GM23338 (cell line): ENCODE data around the gene MAPK9. TPM values are rescaled to one million over a fixed set of nuclear protein-coding genes. Genes with fewer than 3 reads are reported as not detected.

Source experiments
- ATAC-seq: fragments of 200-7000 bp; cut with Tn5 transposase; 3 replicates; pipeline ENCODE4 v1.9.1; 2020
- DNase-seq: peaks from one replicate; pipeline ENCODE4 v3.0.0-alpha.2; 2015; ENCODE audit warnings: low spot score
- H2AFZ ChIP-seq: fragments of 200-600 bp; sonication (generic); 2 replicates; pipeline ENCODE4 v1.8.0; 2016; ENCODE audit warnings: antibody characterized with exemption, mild to moderate bottlenecking, moderate library complexity
- H3F3A ChIP-seq: fragments of 200-600 bp; sonication (generic); replicated peaks from 2 replicates; pipeline ENCODE4 v1.8.0; 2017; ENCODE audit warnings: antibody characterized with exemption, mixed run types, low read depth
- H3K27ac ChIP-seq: fragments of 200-600 bp; sonication (generic); 2 replicates; pipeline ENCODE4 v1.6.1; 2016; ENCODE audit warnings: low read depth
- H3K27me3 ChIP-seq: fragments of 200-600 bp; sonication (generic); 2 replicates; pipeline ENCODE4 v1.8.0; 2016; ENCODE audit warnings: mild to moderate bottlenecking, mixed run types, moderate library complexity; ENCODE audit not compliant: insufficient read depth
- H3K36me3 ChIP-seq: fragments of 200-600 bp; sonication (generic); 2 replicates; pipeline ENCODE4 v1.8.0; 2016; ENCODE audit warnings: mild to moderate bottlenecking; ENCODE audit not compliant: insufficient read depth
- H3K4me1 ChIP-seq: fragments of 200-600 bp; sonication (generic); 2 replicates; pipeline ENCODE4 v1.8.0; 2016; ENCODE audit warnings: mild to moderate bottlenecking, moderate library complexity; ENCODE audit not compliant: insufficient read depth
- H3K4me2 ChIP-seq: fragments of 200-600 bp; sonication (generic); 2 replicates; pipeline ENCODE4 v1.7.1; 2017; ENCODE audit warnings: mixed run types
- H3K4me3 ChIP-seq: fragments of 200-600 bp; sonication (generic); 2 replicates; pipeline ENCODE4 v1.6.1; 2016; ENCODE audit warnings: mixed run types
- H3K79me2 ChIP-seq: fragments of 200-600 bp; sonication (generic); replicated peaks from 2 replicates; pipeline ENCODE4 v1.8.0; 2017; ENCODE audit warnings: mild to moderate bottlenecking; ENCODE audit not compliant: insufficient read depth
- H3K9me2 ChIP-seq: fragments of 200-600 bp; sonication (generic); 2 replicates; pipeline ENCODE4 v1.8.0; 2017; ENCODE audit not compliant: insufficient read depth
- H4K20me1 ChIP-seq: fragments of 200-600 bp; sonication (generic); replicated peaks from 2 replicates; pipeline ENCODE4 v1.8.0; 2017; ENCODE audit warnings: mild to moderate bottlenecking; ENCODE audit not compliant: insufficient read depth
- H3K27ac Mint-ChIP-seq: 2 replicates; pipeline ENCODE4 v1.8.0; 2020; ENCODE audit warnings: inconsistent platforms, mild to moderate bottlenecking, moderate library complexity, mixed read lengths
- H3K27me3 Mint-ChIP-seq: 3 replicates; pipeline ENCODE4 v1.8.0; 2022; ENCODE audit warnings: low read depth, mild to moderate bottlenecking, moderate library complexity, mixed read lengths, inconsistent platforms; ENCODE audit not compliant: insufficient read depth, poor library complexity
- H3K36me3 Mint-ChIP-seq: 3 replicates; pipeline ENCODE4 v1.8.0; 2021; ENCODE audit warnings: low read depth, mild to moderate bottlenecking, inconsistent platforms, moderate library complexity, mixed read lengths
- H3K4me1 Mint-ChIP-seq: 3 replicates; pipeline ENCODE4 v1.8.0; 2020; ENCODE audit warnings: mild to moderate bottlenecking, inconsistent platforms, mixed read lengths
- H3K4me3 Mint-ChIP-seq: 3 replicates; pipeline ENCODE4 v1.8.0; 2021; ENCODE audit warnings: moderate library complexity, mild to moderate bottlenecking, inconsistent platforms, mixed read lengths
- H3K9me3 Mint-ChIP-seq: 3 replicates; pipeline ENCODE4 v1.8.0; 2020; ENCODE audit warnings: moderate library complexity, mild to moderate bottlenecking, inconsistent platforms, mixed read lengths
- CREB1 ChIP-seq: fragments of 250-450 bp; sonication (Bioruptor Pico); IDR thresholded peaks from 2 replicates; pipeline ENCODE4 v1.5.0; 2020; ENCODE audit warnings: low read depth, mild to moderate bottlenecking, moderate library complexity
- CTCF ChIP-seq, 2 experiments: fragments of 200-600 bp in 1 of 2; sonication (generic) in 1 of 2; conservative IDR thresholded peaks; 2 replicates each; pipeline versions ENCODE4 v1.5.1 to v1.6.1; 2016 to 2017; ENCODE audit warnings: antibody characterized with exemption in 2 of 2, low read depth in 2 of 2, mild to moderate bottlenecking in 2 of 2, moderate library complexity in 1 of 2
- ETS1 ChIP-seq: IDR thresholded peaks from 2 replicates; pipeline ENCODE4 v1.6.1; 2016; ENCODE audit warnings: antibody characterized with exemption
- EZH2 ChIP-seq: fragments of 200-600 bp; sonication (generic); IDR thresholded peaks from one replicate; pipeline ENCODE4 v1.8.0; 2017; ENCODE audit warnings: antibody characterized with exemption, mild to moderate bottlenecking, low read depth; ENCODE audit not compliant: unreplicated experiment
- EZH2phosphoT487 ChIP-seq: fragments of 200-600 bp; sonication (generic); IDR thresholded peaks from one replicate; pipeline ENCODE4 v1.8.1; 2018; ENCODE audit warnings: antibody characterized with exemption; ENCODE audit not compliant: unreplicated experiment
- JUNB ChIP-seq: IDR thresholded peaks from one replicate; pipeline ENCODE4 v1.6.1; 2016; ENCODE audit warnings: antibody characterized with exemption; ENCODE audit not compliant: unreplicated experiment
- NANOG ChIP-seq: IDR thresholded peaks from 2 replicates; pipeline ENCODE4 v1.6.1; 2016; ENCODE audit warnings: antibody characterized with exemption, borderline replicate concordance
- POLR2AphosphoS5 ChIP-seq: IDR thresholded peaks from 2 replicates; pipeline ENCODE4 v1.6.1; 2016; ENCODE audit warnings: antibody characterized with exemption, low read depth
- STAT1 ChIP-seq: IDR thresholded peaks from one replicate; pipeline ENCODE4 v1.6.1; 2016; ENCODE audit warnings: antibody characterized with exemption; ENCODE audit not compliant: unreplicated experiment
- ZNF114 ChIP-seq: fragments of 250-450 bp; sonication (Bioruptor Pico); IDR thresholded peaks from 2 replicates; pipeline ENCODE4 v1.5.0; 2020; ENCODE audit warnings: mild to moderate bottlenecking, moderate library complexity
- ZNF331 ChIP-seq: fragments of 250-450 bp; sonication (Bioruptor Pico); IDR thresholded peaks from 2 replicates; pipeline ENCODE4 v1.5.0; 2020; ENCODE audit warnings: low read depth, mild to moderate bottlenecking, moderate library complexity
- polyA plus RNA-seq: library from polyadenylated mRNA; unstranded; fragments of >200 nt; fragmentation: Nextera tagmentation; extraction: Ambion mirVana; gene quantifications from 2 replicates; pipeline ENCODE4 v1.2.1, GENCODE V29; 2016
- total RNA-seq: library from RNA; depleted of rRNA; stranded (reverse); fragments of >200 nt; shearing (Covaris generic); gene quantifications from 2 replicates; pipeline ENCODE4 v1.2.3, GENCODE V29; 2014
- TF ChIP-seq, protein P1 (sequence below): fragments of 250-450 bp; sonication (Bioruptor Pico); IDR thresholded peaks from 2 replicates; pipeline ENCODE4 v1.5.0; 2020; ENCODE audit warnings: mild to moderate bottlenecking, moderate library complexity
- TF ChIP-seq, protein P2 (sequence below): IDR thresholded peaks from one replicate; pipeline ENCODE4 v1.6.1; 2018; ENCODE audit warnings: antibody characterized with exemption; ENCODE audit not compliant: unreplicated experiment

Gene MAPK9
- total and polyA plus RNA-seq, 2 experiments from 2014 or later: 16.8 to 37.0 TPM

DNA sequence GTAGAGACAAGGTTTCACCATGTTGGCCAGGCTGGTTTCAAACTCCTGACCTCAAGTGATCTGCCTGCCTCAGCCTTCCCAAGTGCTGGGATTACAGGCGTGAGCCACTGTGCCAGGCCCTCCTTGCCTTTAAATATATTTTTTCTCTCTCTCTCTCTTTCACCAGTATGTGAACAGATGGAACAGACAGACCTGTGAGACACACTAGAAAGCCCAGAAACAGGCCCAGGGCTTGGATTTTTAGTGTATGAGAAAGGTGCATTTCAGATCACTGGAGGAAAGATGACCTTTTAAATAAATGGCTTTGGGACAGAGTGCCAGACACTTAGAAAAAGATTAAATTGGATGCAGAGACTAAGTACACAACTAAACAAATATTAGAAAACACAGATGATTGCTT is 86.0 kb downstream of the MAPK9 start:
- Mint-ChIP-seq H3K4me3 (no peak overlapping the region), H3K27me3 (peaks cover 19% of the 10 kb centered on the region), H3K27ac (no peak overlapping the region)

More for the DNA sequence above, 86.0 kb downstream of the MAPK9 start:
- H3K27me3 ChIP-seq: peaks cover 37% of the 10 kb centered on the region
- DNase-seq (no peak), ATAC-seq (no peak)
- no peak overlapping the region for H3K27ac ChIP-seq
- Mint-ChIP-seq H3K36me3 (no peaks in the 10 kb centered on the region), H3K9me3 (no peaks in the 10 kb centered on the region), H3K4me1 (peaks cover 10% of the 10 kb centered on the region; the same call in 2 of the 3 replicates)
- no peaks in the 10 kb centered on the region for H3K36me3 ChIP-seq
- H3F3A ChIP-seq: 0 out of 2 replicates have a peak, but pooled peaks cover 13% of the 10 kb centered on the region
- H4K20me1 ChIP-seq: no peaks in the 10 kb centered on the region
- TF ChIP-seq JUNB (no peak), POLR2AphosphoS5 (no peak), ZNF114 (CRISPR knock-in tag) (no peak), ETS1 (no peak), STAT1 (no peak), CREB1 (CRISPR knock-in tag) (no peak), EZH2phosphoT487 (no peak), ZNF331 (no peak), CTCF (conservative IDR thresholded peaks at IDR 0.05; ENCODE audit: low read depth in 2 of 2) (no peak), NANOG (no peak), EZH2 (no peak)
- TF ChIP-seq, protein P1, sequence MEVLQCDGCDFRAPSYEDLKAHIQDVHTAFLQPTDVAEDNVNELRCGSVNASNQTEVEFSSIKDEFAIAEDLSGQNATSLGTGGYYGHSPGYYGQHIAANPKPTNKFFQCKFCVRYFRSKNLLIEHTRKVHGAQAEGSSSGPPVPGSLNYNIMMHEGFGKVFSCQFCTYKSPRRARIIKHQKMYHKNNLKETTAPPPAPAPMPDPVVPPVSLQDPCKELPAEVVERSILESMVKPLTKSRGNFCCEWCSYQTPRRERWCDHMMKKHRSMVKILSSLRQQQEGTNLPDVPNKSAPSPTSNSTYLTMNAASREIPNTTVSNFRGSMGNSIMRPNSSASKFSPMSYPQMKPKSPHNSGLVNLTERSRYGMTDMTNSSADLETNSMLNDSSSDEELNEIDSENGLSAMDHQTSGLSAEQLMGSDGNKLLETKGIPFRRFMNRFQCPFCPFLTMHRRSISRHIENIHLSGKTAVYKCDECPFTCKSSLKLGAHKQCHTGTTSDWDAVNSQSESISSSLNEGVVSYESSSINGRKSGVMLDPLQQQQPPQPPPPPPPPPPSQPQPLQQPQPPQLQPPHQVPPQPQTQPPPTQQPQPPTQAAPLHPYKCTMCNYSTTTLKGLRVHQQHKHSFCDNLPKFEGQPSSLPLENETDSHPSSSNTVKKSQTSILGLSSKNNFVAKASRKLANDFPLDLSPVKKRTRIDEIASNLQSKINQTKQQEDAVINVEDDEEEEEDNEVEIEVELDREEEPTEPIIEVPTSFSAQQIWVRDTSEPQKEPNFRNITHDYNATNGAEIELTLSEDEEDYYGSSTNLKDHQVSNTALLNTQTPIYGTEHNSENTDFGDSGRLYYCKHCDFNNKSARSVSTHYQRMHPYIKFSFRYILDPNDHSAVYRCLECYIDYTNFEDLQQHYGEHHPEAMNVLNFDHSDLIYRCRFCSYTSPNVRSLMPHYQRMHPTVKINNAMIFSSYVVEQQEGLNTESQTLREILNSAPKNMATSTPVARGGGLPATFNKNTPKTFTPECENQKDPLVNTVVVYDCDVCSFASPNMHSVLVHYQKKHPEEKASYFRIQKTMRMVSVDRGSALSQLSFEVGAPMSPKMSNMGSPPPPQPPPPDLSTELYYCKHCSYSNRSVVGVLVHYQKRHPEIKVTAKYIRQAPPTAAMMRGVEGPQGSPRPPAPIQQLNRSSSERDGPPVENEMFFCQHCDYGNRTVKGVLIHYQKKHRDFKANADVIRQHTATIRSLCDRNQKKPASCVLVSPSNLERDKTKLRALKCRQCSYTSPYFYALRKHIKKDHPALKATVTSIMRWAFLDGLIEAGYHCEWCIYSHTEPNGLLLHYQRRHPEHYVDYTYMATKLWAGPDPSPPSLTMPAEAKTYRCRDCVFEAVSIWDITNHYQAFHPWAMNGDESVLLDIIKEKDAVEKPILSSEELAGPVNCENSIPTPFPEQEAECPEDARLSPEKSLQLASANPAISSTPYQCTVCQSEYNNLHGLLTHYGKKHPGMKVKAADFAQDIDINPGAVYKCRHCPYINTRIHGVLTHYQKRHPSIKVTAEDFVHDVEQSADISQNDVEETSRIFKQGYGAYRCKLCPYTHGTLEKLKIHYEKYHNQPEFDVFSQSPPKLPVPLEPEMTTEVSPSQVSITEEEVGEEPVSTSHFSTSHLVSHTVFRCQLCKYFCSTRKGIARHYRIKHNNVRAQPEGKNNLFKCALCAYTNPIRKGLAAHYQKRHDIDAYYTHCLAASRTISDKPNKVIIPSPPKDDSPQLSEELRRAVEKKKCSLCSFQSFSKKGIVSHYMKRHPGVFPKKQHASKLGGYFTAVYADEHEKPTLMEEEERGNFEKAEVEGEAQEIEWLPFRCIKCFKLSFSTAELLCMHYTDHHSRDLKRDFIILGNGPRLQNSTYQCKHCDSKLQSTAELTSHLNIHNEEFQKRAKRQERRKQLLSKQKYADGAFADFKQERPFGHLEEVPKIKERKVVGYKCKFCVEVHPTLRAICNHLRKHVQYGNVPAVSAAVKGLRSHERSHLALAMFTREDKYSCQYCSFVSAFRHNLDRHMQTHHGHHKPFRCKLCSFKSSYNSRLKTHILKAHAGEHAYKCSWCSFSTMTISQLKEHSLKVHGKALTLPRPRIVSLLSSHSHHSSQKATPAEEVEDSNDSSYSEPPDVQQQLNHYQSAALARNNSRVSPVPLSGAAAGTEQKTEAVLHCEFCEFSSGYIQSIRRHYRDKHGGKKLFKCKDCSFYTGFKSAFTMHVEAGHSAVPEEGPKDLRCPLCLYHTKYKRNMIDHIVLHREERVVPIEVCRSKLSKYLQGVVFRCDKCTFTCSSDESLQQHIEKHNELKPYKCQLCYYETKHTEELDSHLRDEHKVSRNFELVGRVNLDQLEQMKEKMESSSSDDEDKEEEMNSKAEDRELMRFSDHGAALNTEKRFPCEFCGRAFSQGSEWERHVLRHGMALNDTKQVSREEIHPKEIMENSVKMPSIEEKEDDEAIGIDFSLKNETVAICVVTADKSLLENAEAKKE (CRISPR knock-in tag): no peak
- TF ChIP-seq, protein P2, sequence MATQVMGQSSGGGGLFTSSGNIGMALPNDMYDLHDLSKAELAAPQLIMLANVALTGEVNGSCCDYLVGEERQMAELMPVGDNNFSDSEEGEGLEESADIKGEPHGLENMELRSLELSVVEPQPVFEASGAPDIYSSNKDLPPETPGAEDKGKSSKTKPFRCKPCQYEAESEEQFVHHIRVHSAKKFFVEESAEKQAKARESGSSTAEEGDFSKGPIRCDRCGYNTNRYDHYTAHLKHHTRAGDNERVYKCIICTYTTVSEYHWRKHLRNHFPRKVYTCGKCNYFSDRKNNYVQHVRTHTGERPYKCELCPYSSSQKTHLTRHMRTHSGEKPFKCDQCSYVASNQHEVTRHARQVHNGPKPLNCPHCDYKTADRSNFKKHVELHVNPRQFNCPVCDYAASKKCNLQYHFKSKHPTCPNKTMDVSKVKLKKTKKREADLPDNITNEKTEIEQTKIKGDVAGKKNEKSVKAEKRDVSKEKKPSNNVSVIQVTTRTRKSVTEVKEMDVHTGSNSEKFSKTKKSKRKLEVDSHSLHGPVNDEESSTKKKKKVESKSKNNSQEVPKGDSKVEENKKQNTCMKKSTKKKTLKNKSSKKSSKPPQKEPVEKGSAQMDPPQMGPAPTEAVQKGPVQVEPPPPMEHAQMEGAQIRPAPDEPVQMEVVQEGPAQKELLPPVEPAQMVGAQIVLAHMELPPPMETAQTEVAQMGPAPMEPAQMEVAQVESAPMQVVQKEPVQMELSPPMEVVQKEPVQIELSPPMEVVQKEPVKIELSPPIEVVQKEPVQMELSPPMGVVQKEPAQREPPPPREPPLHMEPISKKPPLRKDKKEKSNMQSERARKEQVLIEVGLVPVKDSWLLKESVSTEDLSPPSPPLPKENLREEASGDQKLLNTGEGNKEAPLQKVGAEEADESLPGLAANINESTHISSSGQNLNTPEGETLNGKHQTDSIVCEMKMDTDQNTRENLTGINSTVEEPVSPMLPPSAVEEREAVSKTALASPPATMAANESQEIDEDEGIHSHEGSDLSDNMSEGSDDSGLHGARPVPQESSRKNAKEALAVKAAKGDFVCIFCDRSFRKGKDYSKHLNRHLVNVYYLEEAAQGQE: no peak
- H3K79me2 ChIP-seq: no peaks in the 10 kb centered on the region
- no peak overlapping the region for H2AFZ ChIP-seq
- H3K4me2 ChIP-seq: no peak overlapping the region
- H3K4me3 ChIP-seq: no peak overlapping the region
- no peaks in the 10 kb centered on the region for H3K4me1 ChIP-seq
- H3K9me2 ChIP-seq: no peaks in the 10 kb centered on the region
